OCI-LY1 (cell line): Measurements from ENCODE around the gene PTCD1.
A peak's percentile ranks its signal among the peaks of the same experiment; 100 is the strongest.
"Not testable (repeated sequence)": the region's sequence is repeated elsewhere in the genome, so short reads cannot be mapped to it uniquely, and the experiment has no call there.

ENCODE experiments used
- H2AFZ ChIP-seq: fragments of 200-600 bp; sonication (generic), shearing (Covaris generic); 2 replicates; pipeline ENCODE4 v1.6.0; 2014; ENCODE audit warnings: antibody characterized with exemption, mild to moderate bottlenecking, low read length
- H3F3A ChIP-seq: fragments of 200-600 bp; sonication (generic), shearing (Covaris generic); 2 replicates; pipeline ENCODE4 v1.6.0; 2014; ENCODE audit warnings: mild to moderate bottlenecking, antibody characterized with exemption, low read length, moderate library complexity; ENCODE audit not compliant: insufficient read depth
- H3K27ac ChIP-seq: fragments of 200-600 bp; sonication (generic); 2 replicates; pipeline ENCODE4 v1.5.1; 2014; ENCODE audit warnings: low read length, mixed run types, mild to moderate bottlenecking, low read depth; ENCODE audit not compliant: poor library complexity, severe bottlenecking
- H3K27me3 ChIP-seq: fragments of 200-600 bp; sonication (generic); 2 replicates; pipeline ENCODE4 v1.6.0; 2014; ENCODE audit warnings: antibody characterized with exemption, mild to moderate bottlenecking, low read length, moderate library complexity; ENCODE audit not compliant: insufficient read depth
- H3K36me3 ChIP-seq: fragments of 200-600 bp; sonication (generic); 2 replicates; pipeline ENCODE4 v1.6.1; 2014; ENCODE audit warnings: mild to moderate bottlenecking, antibody characterized with exemption, low read length, moderate library complexity, mixed read lengths; ENCODE audit not compliant: insufficient read depth
- H3K4me1 ChIP-seq: fragments of 200-600 bp; sonication (generic); 2 replicates; pipeline ENCODE4 v1.5.1; 2014; ENCODE audit warnings: mild to moderate bottlenecking, low read length, moderate library complexity; ENCODE audit not compliant: insufficient read depth, severe bottlenecking
- H3K4me2 ChIP-seq: fragments of 200-600 bp; sonication (generic), shearing (Covaris generic); 2 replicates; pipeline ENCODE4 v1.6.1; 2014; ENCODE audit warnings: low read length
- H3K4me3 ChIP-seq: fragments of 200-600 bp; sonication (generic); 2 replicates; pipeline ENCODE4 v1.5.1; 2014; ENCODE audit warnings: low read length, low read depth, mild to moderate bottlenecking, mixed read lengths; ENCODE audit not compliant: poor library complexity, severe bottlenecking
- H3K79me2 ChIP-seq: fragments of 200-600 bp; shearing (Covaris generic); 2 replicates; pipeline ENCODE4 v1.6.1; 2016; ENCODE audit warnings: mixed run types, low read length, mixed read lengths; ENCODE audit not compliant: insufficient read depth
- H3K9ac ChIP-seq: fragments of 200-600 bp; sonication (generic), shearing (Covaris generic); 2 replicates; pipeline ENCODE4 v1.6.1; 2014; ENCODE audit warnings: mild to moderate bottlenecking, low read length, mixed read lengths
- H3K9me2 ChIP-seq: fragments of 200-600 bp; sonication (generic), shearing (Covaris generic); 2 replicates; pipeline ENCODE4 v1.6.1; 2014; ENCODE audit warnings: low read depth, mild to moderate bottlenecking, low read length, mixed read lengths
- H3K9me3 ChIP-seq: fragments of 200-600 bp; shearing (Covaris generic); 2 replicates; pipeline ENCODE4 v1.6.1; 2014; ENCODE audit warnings: low read length, mixed read lengths
- H4K20me1 ChIP-seq: fragments of 200-600 bp; sonication (generic), shearing (Covaris generic); 2 replicates; pipeline ENCODE4 v1.6.0; 2016; ENCODE audit warnings: mild to moderate bottlenecking, low read length; ENCODE audit not compliant: insufficient read depth
- EZH2 ChIP-seq: fragments of 200-600 bp; sonication (generic), shearing (Covaris generic); IDR thresholded peaks from 2 replicates; pipeline ENCODE4 v1.8.0; 2017; ENCODE audit warnings: borderline replicate concordance, mixed run types, mild to moderate bottlenecking, antibody characterized with exemption, low read length, moderate library complexity, mixed read lengths
- TF ChIP-seq, protein P1 (sequence below): fragments of 200-600 bp; sonication (generic), shearing (Covaris generic); IDR thresholded peaks from 2 replicates; pipeline ENCODE4 v1.5.1; 2017; ENCODE audit warnings: mild to moderate bottlenecking, antibody characterized with exemption, low read length, moderate library complexity, mixed read lengths

PTCD1 gene

DNA sequence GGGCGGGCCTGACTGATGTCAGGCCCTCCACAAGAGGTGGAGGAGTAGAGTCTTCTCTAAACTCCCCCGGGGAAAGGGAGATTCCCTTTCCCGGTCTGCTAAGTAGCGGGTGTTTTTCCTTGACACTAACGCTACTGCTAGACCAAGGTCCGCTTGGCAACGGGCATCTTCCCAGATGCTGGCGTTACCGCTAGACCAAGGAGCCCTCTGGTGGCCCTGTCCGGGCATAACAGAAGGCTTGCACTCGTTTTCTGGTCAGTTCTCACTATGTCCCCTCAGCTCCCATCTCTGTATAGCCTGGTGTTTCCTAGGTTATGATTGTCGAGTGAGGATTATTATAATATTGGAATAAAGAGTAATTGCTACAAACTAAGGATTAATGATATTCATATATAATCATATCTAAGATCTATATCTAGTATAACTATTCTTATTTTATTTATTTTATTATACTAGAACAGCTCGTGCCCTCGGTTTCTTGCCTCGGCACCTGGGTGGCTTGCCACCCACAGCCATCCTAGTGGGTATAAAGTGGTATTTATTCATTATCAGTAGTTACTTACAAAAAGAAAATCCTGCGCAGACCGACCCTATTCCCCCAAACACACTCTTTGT, 23.0 kb downstream of the PTCD1 start:
- H3F3A ChIP-seq, H3K4me1 ChIP-seq, H3K9me2 ChIP-seq, H3K4me3 ChIP-seq, H3K79me2 ChIP-seq, H3K9ac ChIP-seq, H3K27ac ChIP-seq, H3K4me2 ChIP-seq, H4K20me1 ChIP-seq, H3K9me3 ChIP-seq, H3K27me3 ChIP-seq, H2AFZ ChIP-seq: not testable (repeated sequence)
- TF ChIP-seq, protein P1, sequence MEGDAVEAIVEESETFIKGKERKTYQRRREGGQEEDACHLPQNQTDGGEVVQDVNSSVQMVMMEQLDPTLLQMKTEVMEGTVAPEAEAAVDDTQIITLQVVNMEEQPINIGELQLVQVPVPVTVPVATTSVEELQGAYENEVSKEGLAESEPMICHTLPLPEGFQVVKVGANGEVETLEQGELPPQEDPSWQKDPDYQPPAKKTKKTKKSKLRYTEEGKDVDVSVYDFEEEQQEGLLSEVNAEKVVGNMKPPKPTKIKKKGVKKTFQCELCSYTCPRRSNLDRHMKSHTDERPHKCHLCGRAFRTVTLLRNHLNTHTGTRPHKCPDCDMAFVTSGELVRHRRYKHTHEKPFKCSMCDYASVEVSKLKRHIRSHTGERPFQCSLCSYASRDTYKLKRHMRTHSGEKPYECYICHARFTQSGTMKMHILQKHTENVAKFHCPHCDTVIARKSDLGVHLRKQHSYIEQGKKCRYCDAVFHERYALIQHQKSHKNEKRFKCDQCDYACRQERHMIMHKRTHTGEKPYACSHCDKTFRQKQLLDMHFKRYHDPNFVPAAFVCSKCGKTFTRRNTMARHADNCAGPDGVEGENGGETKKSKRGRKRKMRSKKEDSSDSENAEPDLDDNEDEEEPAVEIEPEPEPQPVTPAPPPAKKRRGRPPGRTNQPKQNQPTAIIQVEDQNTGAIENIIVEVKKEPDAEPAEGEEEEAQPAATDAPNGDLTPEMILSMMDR = peak; percentile 67
- H3K36me3 ChIP-seq = peaks cover 90% of the 10 kb centered on the region

DNA sequence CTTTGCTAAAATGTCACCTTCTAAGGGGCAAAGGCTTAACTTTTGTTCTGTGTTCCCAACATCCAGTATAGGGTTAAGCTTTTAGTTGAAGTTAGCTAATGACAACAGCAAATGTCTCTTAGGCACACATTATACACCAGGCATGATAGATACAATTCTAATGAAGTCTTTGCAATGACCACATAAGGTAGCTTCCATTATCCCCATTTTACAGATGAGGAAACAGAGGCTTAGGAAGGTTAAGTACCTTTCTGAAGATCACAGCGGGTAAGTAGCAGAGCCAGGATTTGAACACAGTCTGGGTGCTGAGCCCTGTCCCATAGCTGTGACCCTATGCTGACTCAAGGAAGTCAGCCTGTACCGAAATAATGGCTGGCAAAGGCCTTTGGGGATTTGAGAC, 28.0 kb downstream of the PTCD1 start:
- Histone ChIP-seq H3K79me2 (peaks cover 50% of the 10 kb centered on the region), H3K9me2 (no peaks in the 10 kb centered on the region), H3K4me1 (peaks cover 32% of the 10 kb centered on the region), H3K27ac (no peak overlapping the region), H3K27me3 (no peaks in the 10 kb centered on the region), H3K9ac (no peak overlapping the region), H3K9me3 (no peaks in the 10 kb centered on the region), H3K36me3 (peaks cover 49% of the 10 kb centered on the region), H3K4me2 (peak overlapping the region; percentile 6; the same call in 1 of the 2 replicates), H3K4me3 (no peak overlapping the region), H3F3A (no peaks in the 10 kb centered on the region), H4K20me1 (no peaks in the 10 kb centered on the region), H2AFZ (no peak overlapping the region)
- no peak for TF ChIP-seq EZH2
- TF ChIP-seq, protein P1 = no peak

DNA sequence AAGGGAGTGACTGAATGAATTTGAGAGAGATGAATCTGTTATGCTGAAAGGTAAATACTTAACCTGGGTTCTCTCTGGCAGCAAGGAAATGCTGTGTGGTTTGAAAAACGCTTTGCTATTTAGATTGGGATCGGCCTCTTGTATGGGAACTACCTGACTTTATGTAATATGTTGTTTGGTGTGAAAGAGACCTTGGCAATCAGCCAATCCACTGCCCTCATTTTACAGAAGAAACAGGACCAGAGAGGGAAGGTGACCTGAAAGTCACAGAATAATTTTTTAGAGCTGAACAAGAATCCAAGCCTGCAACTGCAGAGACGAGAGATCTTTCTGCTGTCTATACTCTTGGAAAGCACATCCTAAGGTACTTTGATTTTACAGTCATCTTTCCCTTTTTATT, 28.8 kb downstream of the PTCD1 start:
- Histone ChIP-seq H3K36me3 (peaks cover 46% of the 10 kb centered on the region), H3F3A (no peaks in the 10 kb centered on the region), H3K4me2 (peak overlapping the region; percentile 79), H3K9me3 (no peaks in the 10 kb centered on the region), H3K79me2 (peaks cover 52% of the 10 kb centered on the region), H2AFZ (no peak overlapping the region), H3K9me2 (no peaks in the 10 kb centered on the region), H3K4me3 (peak overlapping the region; percentile 79), H4K20me1 (no peaks in the 10 kb centered on the region), H3K4me1 (peaks cover 32% of the 10 kb centered on the region), H3K27me3 (no peaks in the 10 kb centered on the region), H3K9ac (peak overlapping the region; percentile 86), H3K27ac (no peak overlapping the region)
- TF ChIP-seq, protein P1 = no peak
